AG04449 (cell line): ENCODE results near the gene BRSK1.

Source experiments
- CTCF ChIA-PET: fragments of 350-600 bp; formaldehyde crosslinking; extraction: SDS; loops from one replicate; lab custom pipeline; 2021; ENCODE audit warnings: antibody characterized with exemption; lab: Yijun Ruan, JAX
- POLR2A ChIA-PET: fragments of 400-600, 350-600 bp; formaldehyde crosslinking; extraction: SDS; loops from one replicate; lab custom pipeline; 2020; ENCODE audit warnings: antibody characterized with exemption, inconsistent platforms; lab: Yijun Ruan, JAX
- DNase-seq: peaks from one replicate; pipeline ENCODE4 v3.0.0-alpha.2; 2010; ENCODE audit warnings: low read depth, low spot score
- H3K4me3 ChIP-seq: 2 replicates; pipeline ENCODE4 v1.5.1; 2011; ENCODE audit warnings: low read depth, mild to moderate bottlenecking, control low read depth, low read length
- CTCF ChIP-seq: IDR thresholded peaks from one replicate; pipeline ENCODE4 v1.5.1; 2011; ENCODE audit warnings: mild to moderate bottlenecking, moderate library complexity, low read length, control low read depth, inconsistent platforms; ENCODE audit not compliant: insufficient read depth; ENCODE audit errors: missing control alignments

Gene BRSK1

GRCh38 chr19:55339105-55339888 lies 55.5 kb downstream of the BRSK1 start, which contains the start of gene KMT5C:
KMT5C (plus strand) TSS chr19:55339876; CDS start chr19:55341937, 2,061 bp downstream.
- TF ChIP-seq CTCF, result peak; percentile 47
- peak; percentile 100 for DNase-seq
- CTCF ChIA-PET, result interaction anchor here (0.9 to 3.4 kb wide), 12 partner anchors 9 to 128 kb away, joined by 3 to 27 read pairs (median 5); no protein-coding TSS in a partner anchor
- peak within 1 kb of the TSS; percentile 74 for H3K4me3 ChIP-seq
- POLR2A ChIA-PET, result interaction anchor here (0.6 to 1.6 kb wide), 12 partner anchors 10 to 113 kb away, joined by 3 to 18 read pairs (median 4); partner anchors contain the start of genes GARIN5B, HSPBP1, IL11 and PPP6R1

- TF ChIP-seq CTCF, result no peak
- H3K4me3 ChIP-seq, result peak overlapping the region; percentile 74
- no peak for DNase-seq
- ChIA-PET CTCF (interaction anchor here (1.0 to 3.4 kb wide), 9 partner anchors 10 to 127 kb away, joined by 3 to 27 read pairs (median 7); no protein-coding TSS in a partner anchor), POLR2A (interaction anchor here (0.7 to 1.6 kb wide), 8 partner anchors 9 to 81 kb away, joined by 3 to 18 read pairs (median 6); partner anchors contain the start of genes HSPBP1, IL11, PPP6R1 and UBE2S)
Observed at GRCh38 chr19:55339889-55340783, 56.3 kb downstream of the BRSK1 start.

GRCh38 chr19:55340784-55341147 lies 57.0 kb downstream of the BRSK1 start:
- ChIA-PET POLR2A (no interaction called here), CTCF (no interaction called here)
- DNase-seq, result no peak
- peak; percentile 43 for TF ChIP-seq CTCF
- peak overlapping the region; percentile 74 for H3K4me3 ChIP-seq

- ChIA-PET CTCF (no interaction called here), POLR2A (no interaction called here)
- no peak for DNase-seq
- peak overlapping the region; percentile 74 for H3K4me3 ChIP-seq
- TF ChIP-seq CTCF, result no peak
Observed at GRCh38 chr19:55341171-55341588, 57.4 kb downstream of the BRSK1 start.

- CTCF ChIA-PET, result no interaction called here
Observed at GRCh38 chr19:55341595-55342531, 58.1 kb downstream of the BRSK1 start.

More at GRCh38 chr19:55341595-55342531, 58.1 kb downstream of the BRSK1 start:
- POLR2A ChIA-PET, result no interaction called here
- DNase-seq, result no peak
- TF ChIP-seq CTCF, result no peak
- peak overlapping the region; percentile 74; the same call in 1 of the 2 replicates for H3K4me3 ChIP-seq
